Measurements from ENCODE around the gene UBE2B. TPM values are rescaled to one million over a fixed set of nuclear protein-coding genes. Genes with fewer than 3 reads are reported as not detected.

The UBE2B gene
- total RNA-seq, 1 experiment from 2014 or later: 91.9 TPM

DNA sequence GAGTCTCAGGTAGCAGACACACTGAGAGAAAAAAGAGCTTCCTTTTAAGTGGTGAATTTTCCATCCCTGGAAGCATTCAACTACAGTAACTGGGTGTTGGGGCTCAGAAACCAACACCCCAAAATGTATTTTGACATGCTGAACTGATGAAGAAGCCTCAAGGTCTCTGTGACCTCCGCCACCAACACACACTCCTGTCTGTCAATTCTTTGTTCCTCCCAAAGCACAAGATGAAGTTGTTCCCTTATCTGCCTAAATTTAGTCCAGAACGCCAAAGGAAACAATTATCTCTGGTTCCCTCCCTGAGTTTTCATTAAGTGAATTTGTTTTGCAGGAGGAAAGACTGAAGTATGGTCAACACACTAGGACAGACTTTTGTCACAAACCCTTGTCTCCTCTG is 41.7 kb downstream of the UBE2B start (continued):
- no peak for TF ChIP-seq ZNF274 (IDR thresholded peaks at IDR 0.05; ENCODE audit: low read depth, low read length)
- TF ChIP-seq SP1 (IDR thresholded peaks at IDR 0.05; ENCODE audit: low read depth): no peak

DNA sequence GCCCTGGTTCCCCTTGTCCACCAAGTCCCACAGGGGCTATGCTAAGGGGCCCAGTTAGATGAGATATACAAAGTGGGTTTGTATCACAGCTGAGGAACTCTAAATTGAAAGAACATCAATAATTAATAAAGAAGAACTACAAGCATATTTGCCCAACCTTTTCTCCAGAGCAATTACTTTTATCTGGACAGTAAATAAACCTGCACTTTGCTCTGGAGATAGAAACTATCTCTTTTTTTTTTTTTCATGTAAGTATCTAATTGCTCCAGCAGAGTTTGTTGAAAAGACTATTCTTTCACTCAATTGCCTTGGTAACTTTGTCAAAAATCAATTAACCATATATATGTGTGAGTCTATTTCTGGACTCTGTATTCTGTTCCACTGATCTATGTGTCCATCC is 46.3 kb downstream of the UBE2B start:
- no peak overlapping the region for H3K9ac ChIP-seq (ENCODE audit: low read length)
- no peak overlapping the region for H3K4me2 ChIP-seq (ENCODE audit: low read length)
- no peak overlapping the region for H2AFZ ChIP-seq (ENCODE audit: low read depth, low read length, poor library complexity, severe bottlenecking)
- H3K36me3 ChIP-seq (ENCODE audit: control insufficient read depth in 1 of 2, insufficient read depth in 2 of 2, low read length in 2 of 2): no peaks in the 10 kb centered on the region
- DNase-seq (ENCODE audit: low read depth, low spot score) (no peak), ATAC-seq (no peak)
- no TSS peak for BruUV-seq (replicated peaks)
- H4K20me1 ChIP-seq (ENCODE audit: insufficient read depth): no peaks in the 10 kb centered on the region
- H3K9me2 ChIP-seq (ENCODE audit: insufficient read depth): 0 out of 2 replicates have a peak, but pooled peaks cover 3% of the 10 kb centered on the region
- POLR2A ChIA-PET: no interaction called here
- RAD21 ChIA-PET (ENCODE audit: low non-redundant PET in 1 of 2, low total read pairs in 2 of 2, uncharacterized antibody in 2 of 2, unreplicated experiment in 2 of 2): no interaction called here
- intact Hi-C loops (cut with micrococcal nuclease): no loop called here
- CTCF ChIA-PET: no interaction called here
- no peak overlapping the region for H3K4me3 ChIP-seq (replicated peaks in 1 of 2; ENCODE audit: low read depth in 1 of 2, low read length in 2 of 2)
- H3K27ac ChIP-seq (ENCODE audit: low read depth, low read length): no peak overlapping the region
- H3K79me2 ChIP-seq (ENCODE audit: insufficient read depth, low read length): no peaks in the 10 kb centered on the region
- no peaks in the 10 kb centered on the region for H3K27me3 ChIP-seq (ENCODE audit: insufficient read depth, low read length)
- TF ChIP-seq EZH2phosphoT487 (IDR thresholded peaks at IDR 0.05; ENCODE audit: borderline replicate concordance) (no peak), YY1 (IDR thresholded peaks at IDR 0.05; ENCODE audit: extremely low read depth, insufficient replicate concordance, low read depth, low read length) (no peak), CBX3 (IDR thresholded peaks at IDR 0.05; ENCODE audit: low read depth) (no peak), CEBPB (IDR thresholded peaks at IDR 0.05; ENCODE audit: low read depth) (no peak)
- TF ChIP-seq, protein P1, sequence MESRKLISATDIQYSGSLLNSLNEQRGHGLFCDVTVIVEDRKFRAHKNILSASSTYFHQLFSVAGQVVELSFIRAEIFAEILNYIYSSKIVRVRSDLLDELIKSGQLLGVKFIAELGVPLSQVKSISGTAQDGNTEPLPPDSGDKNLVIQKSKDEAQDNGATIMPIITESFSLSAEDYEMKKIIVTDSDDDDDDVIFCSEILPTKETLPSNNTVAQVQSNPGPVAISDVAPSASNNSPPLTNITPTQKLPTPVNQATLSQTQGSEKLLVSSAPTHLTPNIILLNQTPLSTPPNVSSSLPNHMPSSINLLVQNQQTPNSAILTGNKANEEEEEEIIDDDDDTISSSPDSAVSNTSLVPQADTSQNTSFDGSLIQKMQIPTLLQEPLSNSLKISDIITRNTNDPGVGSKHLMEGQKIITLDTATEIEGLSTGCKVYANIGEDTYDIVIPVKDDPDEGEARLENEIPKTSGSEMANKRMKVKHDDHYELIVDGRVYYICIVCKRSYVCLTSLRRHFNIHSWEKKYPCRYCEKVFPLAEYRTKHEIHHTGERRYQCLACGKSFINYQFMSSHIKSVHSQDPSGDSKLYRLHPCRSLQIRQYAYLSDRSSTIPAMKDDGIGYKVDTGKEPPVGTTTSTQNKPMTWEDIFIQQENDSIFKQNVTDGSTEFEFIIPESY (IDR thresholded peaks at IDR 0.05; ENCODE audit: extremely low read depth, insufficient replicate concordance, low read length): no peak
- TF ChIP-seq, protein P2, sequence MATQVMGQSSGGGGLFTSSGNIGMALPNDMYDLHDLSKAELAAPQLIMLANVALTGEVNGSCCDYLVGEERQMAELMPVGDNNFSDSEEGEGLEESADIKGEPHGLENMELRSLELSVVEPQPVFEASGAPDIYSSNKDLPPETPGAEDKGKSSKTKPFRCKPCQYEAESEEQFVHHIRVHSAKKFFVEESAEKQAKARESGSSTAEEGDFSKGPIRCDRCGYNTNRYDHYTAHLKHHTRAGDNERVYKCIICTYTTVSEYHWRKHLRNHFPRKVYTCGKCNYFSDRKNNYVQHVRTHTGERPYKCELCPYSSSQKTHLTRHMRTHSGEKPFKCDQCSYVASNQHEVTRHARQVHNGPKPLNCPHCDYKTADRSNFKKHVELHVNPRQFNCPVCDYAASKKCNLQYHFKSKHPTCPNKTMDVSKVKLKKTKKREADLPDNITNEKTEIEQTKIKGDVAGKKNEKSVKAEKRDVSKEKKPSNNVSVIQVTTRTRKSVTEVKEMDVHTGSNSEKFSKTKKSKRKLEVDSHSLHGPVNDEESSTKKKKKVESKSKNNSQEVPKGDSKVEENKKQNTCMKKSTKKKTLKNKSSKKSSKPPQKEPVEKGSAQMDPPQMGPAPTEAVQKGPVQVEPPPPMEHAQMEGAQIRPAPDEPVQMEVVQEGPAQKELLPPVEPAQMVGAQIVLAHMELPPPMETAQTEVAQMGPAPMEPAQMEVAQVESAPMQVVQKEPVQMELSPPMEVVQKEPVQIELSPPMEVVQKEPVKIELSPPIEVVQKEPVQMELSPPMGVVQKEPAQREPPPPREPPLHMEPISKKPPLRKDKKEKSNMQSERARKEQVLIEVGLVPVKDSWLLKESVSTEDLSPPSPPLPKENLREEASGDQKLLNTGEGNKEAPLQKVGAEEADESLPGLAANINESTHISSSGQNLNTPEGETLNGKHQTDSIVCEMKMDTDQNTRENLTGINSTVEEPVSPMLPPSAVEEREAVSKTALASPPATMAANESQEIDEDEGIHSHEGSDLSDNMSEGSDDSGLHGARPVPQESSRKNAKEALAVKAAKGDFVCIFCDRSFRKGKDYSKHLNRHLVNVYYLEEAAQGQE (IDR thresholded peaks at IDR 0.05; ENCODE audit: low read depth): no peak
- peaks cover 0 to 6% of the 10 kb centered on the region in 2 experiments; a peak in 1 of 4 replicates for H3K9me3 ChIP-seq (ENCODE audit: control insufficient read depth in 1 of 2, insufficient read depth in 1 of 2, low read depth in 1 of 2, low read length in 2 of 2)
- peaks cover 0 to 8% of the 10 kb centered on the region in 2 experiments; a peak in 2 of 4 replicates for H3K4me1 ChIP-seq (ENCODE audit: control insufficient read depth in 1 of 2, insufficient read depth in 2 of 2, low read length in 2 of 2)
